ENCODE measurements around the gene ATG7. TPM values are rescaled to one million over a fixed set of nuclear protein-coding genes. Genes with fewer than 3 reads are reported as not detected.

Gene ATG7
- total and polyA plus RNA-seq, 10 of the 15 experiments (the other 5 are each of a cell fraction or from before 2014, with no cell fraction given) = 13.5 to 49.5 (median 26.4) TPM

DNA sequence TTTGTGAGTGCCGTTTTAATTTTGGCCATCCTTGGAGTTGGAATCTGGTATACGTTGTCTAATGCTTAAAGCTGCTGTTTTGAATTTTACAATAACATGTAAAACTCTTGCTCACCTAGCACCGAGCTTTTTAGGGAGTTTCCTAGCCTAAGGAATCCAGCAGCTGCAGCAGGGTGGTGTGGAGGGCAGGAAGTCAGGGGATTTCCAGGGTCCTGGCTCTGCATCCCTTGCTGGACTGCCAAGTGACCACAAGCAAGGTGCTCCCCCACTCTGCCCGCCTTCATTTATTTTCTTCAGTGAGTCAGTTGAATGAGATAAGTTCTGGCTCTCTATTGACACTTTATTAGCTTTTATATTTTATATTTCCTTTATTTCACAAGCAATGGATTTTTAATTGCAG, 113.7 kb downstream of the ATG7 start:
- in situ Hi-C loops (cut with MboI) (loop anchor here (10.0 kb wide), 1 partner anchor 419 kb away; no protein-coding TSS in a partner anchor), intact Hi-C loops (cut with micrococcal nuclease; ENCODE audit: unreplicated experiment) (no loop called here)
- H3K4me2 ChIP-seq (ENCODE audit: control insufficient read depth, insufficient read depth) = no peak overlapping the region
- TF ChIP-seq BCL11A (IDR thresholded peaks at IDR 0.05; ENCODE audit: low read depth, low read length) = no peak
- no peak for TF ChIP-seq KDM1A (IDR thresholded peaks at IDR 0.05; ENCODE audit: borderline replicate concordance)
- TF ChIP-seq NFXL1 (IDR thresholded peaks at IDR 0.05; ENCODE audit: borderline replicate concordance) = no peak
- TF ChIP-seq TCF12 (IDR thresholded peaks at IDR 0.05; ENCODE audit: low read depth, low read length) = no peak
- no peak for TF ChIP-seq E2F8 (IDR thresholded peaks at IDR 0.05; ENCODE audit: low read depth, partially characterized antibody)
- TF ChIP-seq EGR1 (IDR thresholded peaks at IDR 0.05; ENCODE audit: borderline replicate concordance in 1 of 2, low read depth in 2 of 2, low read length in 2 of 2) = no peak
- TF ChIP-seq SMAD5 (IDR thresholded peaks at IDR 0.05; ENCODE audit: low read depth) = no peak
- no peak for TF ChIP-seq LARP7 (IDR thresholded peaks at IDR 0.05)
- TF ChIP-seq, protein P1, sequence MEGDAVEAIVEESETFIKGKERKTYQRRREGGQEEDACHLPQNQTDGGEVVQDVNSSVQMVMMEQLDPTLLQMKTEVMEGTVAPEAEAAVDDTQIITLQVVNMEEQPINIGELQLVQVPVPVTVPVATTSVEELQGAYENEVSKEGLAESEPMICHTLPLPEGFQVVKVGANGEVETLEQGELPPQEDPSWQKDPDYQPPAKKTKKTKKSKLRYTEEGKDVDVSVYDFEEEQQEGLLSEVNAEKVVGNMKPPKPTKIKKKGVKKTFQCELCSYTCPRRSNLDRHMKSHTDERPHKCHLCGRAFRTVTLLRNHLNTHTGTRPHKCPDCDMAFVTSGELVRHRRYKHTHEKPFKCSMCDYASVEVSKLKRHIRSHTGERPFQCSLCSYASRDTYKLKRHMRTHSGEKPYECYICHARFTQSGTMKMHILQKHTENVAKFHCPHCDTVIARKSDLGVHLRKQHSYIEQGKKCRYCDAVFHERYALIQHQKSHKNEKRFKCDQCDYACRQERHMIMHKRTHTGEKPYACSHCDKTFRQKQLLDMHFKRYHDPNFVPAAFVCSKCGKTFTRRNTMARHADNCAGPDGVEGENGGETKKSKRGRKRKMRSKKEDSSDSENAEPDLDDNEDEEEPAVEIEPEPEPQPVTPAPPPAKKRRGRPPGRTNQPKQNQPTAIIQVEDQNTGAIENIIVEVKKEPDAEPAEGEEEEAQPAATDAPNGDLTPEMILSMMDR (IDR thresholded peaks at IDR 0.05 in 2 of 3, conservative IDR thresholded peaks at IDR 0.05 in 1 of 3; ENCODE audit: control insufficient read depth in 2 of 3, extremely low read depth in 1 of 3, insufficient read depth in 1 of 3, low read depth in 3 of 3, low read length in 3 of 3) = no peak
- TF ChIP-seq EZH2 (IDR thresholded peaks at IDR 0.05; ENCODE audit: borderline replicate concordance, control insufficient read depth, low read depth, low read length) = no peak
- no peak for TF ChIP-seq TARDBP (IDR thresholded peaks at IDR 0.05; ENCODE audit: borderline replicate concordance)
- TF ChIP-seq CHD1 (IDR thresholded peaks at IDR 0.05; ENCODE audit: low read depth, low read length) = no peak
- TF ChIP-seq TCF3 (IDR thresholded peaks at IDR 0.05; ENCODE audit: borderline replicate concordance, insufficient read depth, low read depth, low read length) = no peak
- H3K9ac ChIP-seq (ENCODE audit: control insufficient read depth, insufficient read depth, low read length) = no peak overlapping the region
- SMC1A ChIA-PET (ENCODE audit: uncharacterized antibody, unreplicated experiment) = no interaction called here
- no peaks in the 10 kb centered on the region; the same call in 1 of the 2 replicates for H3K4me1 ChIP-seq (ENCODE audit: control insufficient read depth, insufficient read depth, low read length)
- H3K27me3 ChIP-seq (replicated peaks in 1 of 2; ENCODE audit: control insufficient read depth in 2 of 2, insufficient read depth in 2 of 2, low read length in 1 of 2) = no peaks in the 10 kb centered on the region
- no peaks in the 10 kb centered on the region; a peak in 1 of 4 replicates for H3K36me3 ChIP-seq (ENCODE audit: control insufficient read depth in 2 of 2, insufficient read depth in 2 of 2, low read length in 1 of 2)
- ATAC-seq (no peak), FAIRE-seq (no peak), DNase-seq (ENCODE audit: low read depth, low spot score) (no peak)
- no peak overlapping the region for H3K4me3 ChIP-seq
- H3K79me2 ChIP-seq (ENCODE audit: control insufficient read depth, insufficient read depth, low read length) = no peaks in the 10 kb centered on the region
- RAD21 ChIA-PET (ENCODE audit: unreplicated experiment) = no interaction called here
- 98% methylated on average over 4 of the region's 4 CpGs for WGBS (ENCODE audit: insufficient coverage, insufficient replicate concordance, low lambda C conversion rate, missing lambda C conversion rate)
- H3K9me3 ChIP-seq (replicated peaks; ENCODE audit: control insufficient read depth, insufficient read depth, low read length) = no peaks in the 10 kb centered on the region
- CTCF ChIA-PET = interaction anchor here (1.1 kb wide), 1 partner anchor 148 kb away, joined by 4 read pairs; no protein-coding TSS in a partner anchor
- POLR2A ChIA-PET = no interaction called here
- no peaks in the 10 kb centered on the region; the same call in 1 of the 2 replicates for H4K20me1 ChIP-seq (ENCODE audit: control insufficient read depth, insufficient read depth)
- no TSS peak for BruUV-seq (replicated peaks)
- H2AFZ ChIP-seq (ENCODE audit: control insufficient read depth, low read depth, low read length) = no peak overlapping the region
- no peak overlapping the region for H3K27ac ChIP-seq (ENCODE audit: control insufficient read depth, insufficient read depth)
